ENCODE data around the gene RNF215.

Gene RNF215

DNA sequence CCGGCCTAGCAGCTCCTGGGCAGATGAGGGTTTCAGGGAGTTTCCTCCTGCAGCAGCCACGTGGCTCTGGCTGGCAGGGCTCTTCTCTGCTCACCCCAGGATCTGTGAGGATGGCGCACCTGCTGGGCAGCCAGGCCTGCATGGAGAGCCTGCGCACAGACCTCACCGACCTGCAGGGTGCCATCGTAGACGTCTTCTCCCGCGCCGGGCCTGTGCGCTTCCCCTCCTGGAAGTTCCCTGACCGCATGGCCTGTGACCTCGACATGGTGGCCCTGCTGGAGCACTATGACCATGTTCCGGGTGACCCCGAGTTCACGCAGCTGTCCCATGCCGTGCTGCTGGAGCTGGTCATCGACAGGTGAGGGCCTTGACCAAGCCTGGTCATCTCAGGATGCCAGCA is 21.3 kb downstream of the RNF215 start:
- no peak for DNase-seq (ENCODE audit: low read depth)

DNA sequence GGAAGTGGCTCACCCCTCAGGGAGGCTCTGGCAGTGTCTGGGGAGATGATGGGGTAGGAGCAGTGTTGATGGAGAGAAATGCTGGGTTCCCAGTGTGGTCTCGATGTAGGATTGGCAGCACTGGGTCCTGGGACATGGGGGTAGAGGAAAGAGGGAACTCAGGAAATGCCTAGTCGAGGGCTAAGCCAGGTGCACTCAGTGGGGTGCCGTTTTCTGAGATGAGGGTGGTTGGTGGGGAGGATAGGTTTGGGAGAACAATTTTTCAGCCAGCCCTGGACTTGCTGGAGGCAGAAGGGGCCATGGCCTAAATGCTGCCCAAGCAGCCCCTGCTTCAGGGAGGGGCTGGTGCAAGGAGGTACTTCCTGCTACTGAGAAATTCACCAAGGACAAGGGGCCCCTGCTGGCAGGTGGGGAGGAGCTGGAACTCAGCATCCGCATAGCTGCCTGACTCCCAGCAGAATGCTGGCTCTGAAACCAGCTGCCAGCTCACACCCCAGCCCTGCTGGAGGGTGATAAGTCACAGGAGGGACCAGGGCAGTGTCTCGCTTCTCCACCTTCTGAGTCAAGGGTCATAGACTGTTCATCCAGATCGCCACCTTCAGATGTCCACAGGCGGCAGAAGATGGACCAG is 24.4 kb downstream of the RNF215 start:
- TF ChIP-seq, protein P1, sequence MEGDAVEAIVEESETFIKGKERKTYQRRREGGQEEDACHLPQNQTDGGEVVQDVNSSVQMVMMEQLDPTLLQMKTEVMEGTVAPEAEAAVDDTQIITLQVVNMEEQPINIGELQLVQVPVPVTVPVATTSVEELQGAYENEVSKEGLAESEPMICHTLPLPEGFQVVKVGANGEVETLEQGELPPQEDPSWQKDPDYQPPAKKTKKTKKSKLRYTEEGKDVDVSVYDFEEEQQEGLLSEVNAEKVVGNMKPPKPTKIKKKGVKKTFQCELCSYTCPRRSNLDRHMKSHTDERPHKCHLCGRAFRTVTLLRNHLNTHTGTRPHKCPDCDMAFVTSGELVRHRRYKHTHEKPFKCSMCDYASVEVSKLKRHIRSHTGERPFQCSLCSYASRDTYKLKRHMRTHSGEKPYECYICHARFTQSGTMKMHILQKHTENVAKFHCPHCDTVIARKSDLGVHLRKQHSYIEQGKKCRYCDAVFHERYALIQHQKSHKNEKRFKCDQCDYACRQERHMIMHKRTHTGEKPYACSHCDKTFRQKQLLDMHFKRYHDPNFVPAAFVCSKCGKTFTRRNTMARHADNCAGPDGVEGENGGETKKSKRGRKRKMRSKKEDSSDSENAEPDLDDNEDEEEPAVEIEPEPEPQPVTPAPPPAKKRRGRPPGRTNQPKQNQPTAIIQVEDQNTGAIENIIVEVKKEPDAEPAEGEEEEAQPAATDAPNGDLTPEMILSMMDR (IDR thresholded peaks at IDR 0.05; ENCODE audit: control insufficient read depth, extremely low read depth, insufficient read depth) = no peak
- no peak for DNase-seq (ENCODE audit: low read depth)
- no peak overlapping the region for H3K4me3 ChIP-seq (ENCODE audit: low read depth, low read length)

More for the DNA sequence above, 21.3 kb downstream of the RNF215 start:
- no peak overlapping the region for H3K4me3 ChIP-seq (ENCODE audit: low read depth, low read length)
- TF ChIP-seq, protein P1 (IDR thresholded peaks at IDR 0.05; ENCODE audit: control insufficient read depth, extremely low read depth, insufficient read depth) = no peak

DNA sequence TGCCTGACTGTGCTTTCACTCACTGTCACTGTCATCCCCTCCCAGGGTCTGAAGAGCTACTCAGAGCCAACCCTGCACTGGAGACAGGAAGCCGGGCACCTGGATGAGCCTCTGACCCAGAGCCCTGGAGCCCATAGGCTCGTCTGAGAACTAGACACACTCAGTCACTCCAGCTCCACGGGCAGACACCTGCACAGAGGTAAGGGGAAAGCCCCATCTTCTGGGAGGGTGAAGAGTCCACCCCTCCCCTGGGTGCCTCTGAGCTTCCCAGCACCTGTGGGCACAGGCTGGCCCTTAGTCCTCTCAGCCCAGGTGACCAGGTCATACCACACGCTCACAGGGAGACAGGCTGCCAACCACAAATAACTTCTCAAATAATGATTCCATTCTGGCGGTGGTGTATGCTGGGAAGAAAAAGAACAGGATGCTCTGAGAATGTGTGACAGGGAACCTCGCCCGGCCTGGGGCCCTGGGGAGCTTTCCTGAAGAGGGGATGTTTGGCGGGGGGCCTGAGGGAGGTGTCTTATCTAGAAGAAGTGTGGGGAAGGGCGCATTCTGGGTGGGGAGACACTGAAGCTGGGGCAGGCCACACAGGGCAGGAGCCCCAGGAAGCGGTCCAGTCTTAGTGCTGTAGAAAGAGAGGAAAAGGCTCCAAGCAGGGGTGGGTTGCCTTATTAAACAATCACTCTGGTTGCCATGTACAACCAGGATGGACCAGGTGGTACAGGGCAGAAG is 25.1 kb downstream of the RNF215 start:
- TF ChIP-seq, protein P1 (IDR thresholded peaks at IDR 0.05; ENCODE audit: control insufficient read depth, extremely low read depth, insufficient read depth) = no peak
- no peak overlapping the region for H3K4me3 ChIP-seq (ENCODE audit: low read depth, low read length)
- DNase-seq (ENCODE audit: low read depth) = no peak

DNA sequence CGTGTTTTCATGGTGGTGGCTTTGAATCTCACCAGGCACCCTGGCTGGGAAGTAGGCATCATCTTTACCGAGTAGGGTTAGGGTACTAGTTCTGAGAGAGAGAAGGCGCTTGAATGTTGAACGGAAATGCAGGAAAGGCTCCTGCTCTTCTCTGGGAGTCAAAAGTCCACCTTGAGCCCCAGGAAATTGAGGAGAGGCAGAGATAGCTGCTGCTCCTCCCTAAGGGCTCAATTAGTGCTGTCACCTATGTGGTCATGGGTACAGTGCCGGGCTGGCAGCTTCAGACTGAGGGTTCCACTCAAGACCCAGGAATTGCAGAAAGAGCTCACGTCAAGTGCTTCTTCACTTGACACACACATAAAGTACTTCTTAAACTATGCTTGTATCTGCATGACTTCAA is 28.7 kb downstream of the RNF215 start:
- TF ChIP-seq, protein P1 (IDR thresholded peaks at IDR 0.05; ENCODE audit: control insufficient read depth, extremely low read depth, insufficient read depth) = no peak
- no peak for DNase-seq (ENCODE audit: low read depth)
- no peak overlapping the region for H3K4me3 ChIP-seq (ENCODE audit: low read depth, low read length)

DNA sequence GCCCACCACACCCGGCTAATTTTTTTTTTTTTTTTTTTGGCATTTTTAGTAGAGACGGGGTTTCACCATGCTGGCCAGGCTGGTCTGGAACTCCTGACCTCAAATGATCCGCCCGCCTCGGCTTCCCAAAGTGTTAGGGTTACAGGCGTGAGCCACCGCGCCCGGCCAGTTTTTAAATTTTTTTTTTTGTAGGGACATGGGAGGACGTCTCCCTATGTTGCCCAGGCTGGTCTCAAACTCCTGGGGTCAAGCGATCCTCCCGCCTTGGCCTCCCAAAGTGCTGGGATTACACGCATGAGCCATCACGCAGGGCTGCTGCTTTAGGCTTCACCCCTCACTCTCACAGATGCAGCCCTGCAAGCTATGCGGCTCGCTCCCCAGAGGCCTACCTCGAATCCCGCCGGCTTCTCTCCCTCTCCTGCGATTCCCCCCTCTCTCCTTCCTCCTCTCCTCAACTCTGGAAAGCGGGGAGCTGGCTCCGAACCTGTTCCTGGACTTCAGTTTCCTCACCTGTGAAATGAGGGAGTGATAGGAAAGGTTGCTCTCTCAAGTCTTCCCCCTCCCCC is 29.5 kb downstream of the RNF215 start:
- H3K4me3 ChIP-seq (ENCODE audit: low read depth, low read length) = peak overlapping the region; percentile 76
- TF ChIP-seq, protein P1 (IDR thresholded peaks at IDR 0.05; ENCODE audit: control insufficient read depth, extremely low read depth, insufficient read depth) = no peak
- no peak for DNase-seq (ENCODE audit: low read depth)

DNA sequence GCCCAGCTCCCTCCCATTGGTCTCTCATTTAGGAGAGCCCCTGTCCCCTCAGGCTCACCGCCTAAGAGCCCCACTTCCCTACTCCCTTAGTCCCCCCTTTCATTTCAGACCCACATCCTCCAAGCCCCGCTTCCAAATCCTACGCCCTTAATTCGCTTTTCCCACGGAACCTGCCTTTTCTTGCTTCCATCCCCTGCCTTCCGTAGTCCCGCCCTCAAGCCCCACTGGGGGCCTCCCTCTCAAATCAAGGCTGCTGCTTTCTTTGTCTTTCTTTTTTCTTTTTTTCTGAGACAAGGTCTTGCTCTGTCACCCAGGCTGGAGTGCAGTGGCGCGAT is 30.0 kb downstream of the RNF215 start:
- TF ChIP-seq, protein P1 (IDR thresholded peaks at IDR 0.05; ENCODE audit: control insufficient read depth, extremely low read depth, insufficient read depth) = no peak
- H3K4me3 ChIP-seq (ENCODE audit: low read depth, low read length) = peak overlapping the region; percentile 76
- DNase-seq (ENCODE audit: low read depth) = no peak
